NT2/D1 (cell line): ENCODE results near the gene MBLAC1.
A peak's percentile ranks its signal among the peaks of the same experiment; 100 is the strongest.

Experiments
- DNase-seq: peaks from one replicate; pipeline ENCODE4 v3.0.0-alpha.2; 2011; ENCODE audit warnings: low read depth, low spot score
- H3K27me3 ChIP-seq: 2 replicates; pipeline ENCODE4 v1.6.0; 2011; ENCODE audit warnings: mild to moderate bottlenecking; ENCODE audit not compliant: insufficient read length, insufficient read depth
- H3K36me3 ChIP-seq: 2 replicates; pipeline ENCODE4 v1.6.1; 2011; ENCODE audit warnings: mild to moderate bottlenecking, low read length, mixed read lengths; ENCODE audit not compliant: insufficient read depth, insufficient read length
- H3K4me1 ChIP-seq: 2 replicates; pipeline ENCODE4 v1.5.1; 2011; ENCODE audit not compliant: insufficient read depth, insufficient read length
- H3K4me3 ChIP-seq: 2 replicates; pipeline ENCODE4 v1.5.1; 2011; ENCODE audit warnings: low read depth; ENCODE audit not compliant: insufficient read length
- H3K9ac ChIP-seq: 2 replicates; pipeline ENCODE4 v1.6.0; 2011; ENCODE audit warnings: low read depth; ENCODE audit not compliant: insufficient read length
- H3K9me3 ChIP-seq: 2 replicates; pipeline ENCODE4 v1.5.1; 2011; ENCODE audit warnings: mild to moderate bottlenecking, low read length; ENCODE audit not compliant: insufficient read depth
- SUZ12 ChIP-seq: IDR thresholded peaks from 2 replicates; pipeline ENCODE4 v1.6.1; 2011; ENCODE audit not compliant: insufficient read length, insufficient read depth; ENCODE audit errors: extremely low read depth
- YY1 ChIP-seq: IDR thresholded peaks from 2 replicates; pipeline ENCODE4 v1.6.1; 2011; ENCODE audit not compliant: insufficient read length, insufficient read depth
- ZNF274 ChIP-seq: IDR thresholded peaks from 2 replicates; pipeline ENCODE4 v1.6.1; 2011; ENCODE audit warnings: mild to moderate bottlenecking, low read depth, low read length

Gene MBLAC1

DNA sequence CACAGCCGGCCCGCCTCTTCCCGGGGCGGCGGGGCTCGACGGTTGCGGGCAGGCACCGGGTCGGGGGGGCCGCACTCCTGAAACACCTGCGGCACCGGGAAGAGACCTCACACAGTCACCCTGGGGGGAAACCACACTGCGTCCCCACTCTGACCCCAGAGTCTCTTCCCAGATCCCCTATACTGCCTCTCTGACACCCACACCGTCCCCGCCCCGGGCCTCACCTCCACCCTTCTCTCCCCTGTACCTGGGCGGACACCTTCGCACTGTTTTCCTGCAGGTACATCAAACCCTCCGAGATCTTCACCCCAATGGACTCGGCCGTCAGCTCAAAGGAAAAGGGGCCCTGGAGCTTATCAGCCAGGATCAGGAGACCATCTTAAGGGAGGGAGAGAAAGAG, 45.1 kb downstream of the MBLAC1 start:
- TF ChIP-seq YY1 = no peak
- peaks cover 8% of the 10 kb centered on the region for H3K4me1 ChIP-seq
- no peak for DNase-seq
- peaks cover 6% of the 10 kb centered on the region for H3K27me3 ChIP-seq
- no peak overlapping the region for H3K9ac ChIP-seq
- H3K9me3 ChIP-seq = no peaks in the 10 kb centered on the region
- H3K36me3 ChIP-seq = peaks cover 11% of the 10 kb centered on the region
- H3K4me3 ChIP-seq = no peak overlapping the region

DNA sequence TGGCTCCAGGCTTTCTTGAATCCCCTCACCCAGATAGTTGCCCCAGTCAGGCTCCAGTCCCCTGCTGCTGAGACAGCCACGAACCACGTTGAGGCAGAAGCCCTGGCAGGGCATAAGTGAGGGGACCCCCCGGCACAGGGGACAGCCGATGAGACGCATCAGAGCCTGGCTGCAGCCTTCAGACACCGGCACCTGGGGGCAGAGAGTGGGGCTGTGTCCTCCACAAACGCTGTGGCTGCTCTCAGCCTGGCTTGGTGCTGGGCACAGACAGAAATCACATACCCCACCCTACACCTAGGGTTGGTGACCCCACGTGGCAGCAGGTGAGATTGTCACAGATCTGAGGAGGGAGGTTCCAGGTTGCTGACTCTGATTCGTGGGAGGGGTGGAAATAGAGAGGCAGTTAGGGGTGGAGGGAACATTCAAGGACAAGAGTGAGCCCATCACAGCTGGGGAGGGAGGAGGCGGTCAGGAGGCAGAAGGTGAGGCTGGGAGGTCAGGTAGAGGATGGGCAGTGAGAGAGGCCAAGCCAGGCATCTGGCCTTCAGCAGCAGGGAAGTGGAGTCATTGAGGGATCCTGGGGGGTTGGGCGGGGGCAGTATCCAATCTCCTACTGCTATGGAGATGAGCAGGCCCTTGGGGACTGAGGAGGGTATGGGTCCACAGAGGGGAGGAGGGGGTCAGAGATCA, 47.2 kb downstream of the MBLAC1 start:
- no peak for DNase-seq
- Histone ChIP-seq H3K9ac (no peak overlapping the region), H3K9me3 (no peaks in the 10 kb centered on the region; the same call in 1 of the 2 replicates), H3K4me1 (peaks cover 5% of the 10 kb centered on the region), H3K36me3 (peaks cover 11% of the 10 kb centered on the region), H3K4me3 (no peak overlapping the region), H3K27me3 (no peaks in the 10 kb centered on the region)
- TF ChIP-seq ZNF274 (no peak), YY1 (no peak)

DNA sequence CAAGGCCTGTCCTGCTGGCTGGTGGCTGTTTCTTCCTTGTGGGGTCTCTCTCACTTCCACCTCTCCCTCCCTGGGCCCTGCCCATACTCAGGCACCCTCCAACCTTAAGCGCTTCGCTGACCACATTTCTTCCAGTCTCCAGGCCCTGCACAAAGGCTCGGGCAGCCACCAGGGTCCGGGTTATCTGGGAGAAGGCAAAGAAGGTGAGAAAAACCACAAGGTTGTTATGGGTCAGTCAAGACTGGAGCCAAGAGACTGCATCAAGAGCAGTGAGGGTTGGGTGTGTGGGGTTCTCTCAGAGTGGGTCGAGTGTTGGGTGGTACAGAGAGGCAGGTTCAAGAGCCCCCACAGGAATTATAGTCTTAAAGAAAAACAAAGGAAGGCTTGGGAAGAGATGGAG, 47.8 kb downstream of the MBLAC1 start:
- H3K4me1 ChIP-seq = peaks cover 5% of the 10 kb centered on the region
- TF ChIP-seq YY1 (no peak), SUZ12 (no peak), ZNF274 (no peak)

DNA sequence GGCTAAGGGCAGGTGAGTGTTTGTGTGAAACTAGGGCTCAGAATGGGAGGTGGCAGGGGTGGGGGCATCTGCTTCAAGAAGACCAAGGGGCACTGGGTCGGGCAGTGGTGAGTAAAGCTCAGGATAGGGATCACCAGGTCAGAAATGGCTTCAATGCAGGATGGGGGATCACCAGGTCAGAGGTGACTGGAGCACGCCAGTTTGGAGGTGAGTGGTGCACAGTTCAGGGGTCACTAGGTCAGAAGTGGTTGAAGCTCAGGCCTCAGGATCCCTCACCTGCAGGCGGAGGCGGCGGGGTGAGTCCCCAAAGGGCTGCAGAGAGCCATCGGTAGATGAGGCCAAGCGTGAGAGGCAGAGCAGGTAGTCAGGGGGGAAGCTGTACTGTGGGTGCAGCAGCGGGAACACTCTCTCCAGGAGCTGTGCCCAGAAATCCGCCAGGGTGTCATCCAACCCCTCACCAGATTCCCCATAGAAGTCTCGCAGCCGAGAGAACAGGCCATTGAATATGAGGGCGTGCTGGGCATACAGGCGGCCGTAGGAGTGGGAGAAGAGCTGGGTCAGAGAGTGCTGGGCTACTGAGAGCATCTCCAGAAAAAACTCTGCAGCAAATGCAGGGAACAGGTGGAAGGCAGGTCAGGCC, 48.6 kb downstream of the MBLAC1 start:
- no peaks in the 10 kb centered on the region for H3K27me3 ChIP-seq
- peaks cover 11% of the 10 kb centered on the region for H3K36me3 ChIP-seq
- H3K4me1 ChIP-seq = no peaks in the 10 kb centered on the region
- DNase-seq = no peak
- no peak overlapping the region for H3K9ac ChIP-seq
- H3K4me3 ChIP-seq = no peak overlapping the region
- no peak for TF ChIP-seq YY1
- TF ChIP-seq ZNF274 = no peak
- no peak for TF ChIP-seq SUZ12
- H3K9me3 ChIP-seq = no peaks in the 10 kb centered on the region; the same call in 1 of the 2 replicates

More for the DNA sequence above, 47.8 kb downstream of the MBLAC1 start:
- H3K27me3 ChIP-seq = no peaks in the 10 kb centered on the region
- peaks cover 11% of the 10 kb centered on the region for H3K36me3 ChIP-seq
- DNase-seq = no peak
- H3K4me3 ChIP-seq = no peak overlapping the region
- no peaks in the 10 kb centered on the region; the same call in 1 of the 2 replicates for H3K9me3 ChIP-seq
- no peak overlapping the region for H3K9ac ChIP-seq

DNA sequence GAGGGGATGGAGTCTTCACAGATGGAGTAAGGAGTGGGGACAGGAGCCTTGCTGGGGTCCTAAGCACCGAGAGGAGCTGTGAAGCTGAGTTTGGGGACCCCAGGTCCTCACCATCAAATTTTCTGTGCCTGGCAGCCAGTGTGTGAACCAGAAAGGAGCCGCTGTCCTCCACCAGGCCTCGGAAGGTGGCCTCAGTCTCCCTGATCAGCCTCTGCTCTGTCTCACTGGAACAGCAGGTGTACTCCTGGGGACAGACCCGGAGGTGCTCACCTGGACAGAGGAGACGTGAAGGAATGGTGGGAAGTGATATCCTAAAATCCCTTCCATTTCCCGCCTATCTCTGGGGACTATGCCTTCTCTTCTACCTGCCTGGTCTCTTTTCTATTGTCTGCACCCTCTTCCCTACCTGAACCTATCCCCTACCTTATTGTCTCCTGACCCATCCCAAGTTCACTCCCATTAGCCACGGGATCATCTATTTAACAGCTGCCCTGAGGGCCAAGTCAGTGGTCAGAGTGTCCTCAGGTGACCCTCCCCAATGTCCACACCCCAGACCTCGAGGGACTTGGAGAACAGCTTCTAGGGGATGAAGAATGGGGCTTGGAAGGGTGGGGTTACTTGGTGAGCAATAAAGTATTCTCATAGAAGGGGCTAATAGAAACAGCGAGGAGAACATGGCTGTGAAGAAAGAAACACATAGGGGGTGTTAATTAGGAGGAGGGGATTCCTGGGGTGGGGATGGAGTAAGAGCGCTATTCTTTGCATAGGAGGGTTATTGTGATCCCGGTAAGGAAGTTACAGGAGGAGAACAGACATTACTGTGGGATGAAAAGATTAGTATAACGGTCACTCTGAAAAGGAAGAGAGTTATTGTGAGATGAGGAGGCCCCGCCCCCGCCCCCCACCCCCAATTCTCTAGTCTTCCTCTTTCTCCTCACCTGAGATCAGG, 49.6 kb downstream of the MBLAC1 start:
- no peak for DNase-seq
- H3K9ac ChIP-seq = no peak overlapping the region
- H3K4me3 ChIP-seq = peak overlapping the region; percentile 80
- TF ChIP-seq ZNF274 (no peak), YY1 (no peak), SUZ12 (no peak)
- H3K36me3 ChIP-seq = peaks cover 11% of the 10 kb centered on the region
- no peaks in the 10 kb centered on the region for H3K4me1 ChIP-seq
- H3K27me3 ChIP-seq = no peaks in the 10 kb centered on the region
- no peaks in the 10 kb centered on the region; the same call in 1 of the 2 replicates for H3K9me3 ChIP-seq

DNA sequence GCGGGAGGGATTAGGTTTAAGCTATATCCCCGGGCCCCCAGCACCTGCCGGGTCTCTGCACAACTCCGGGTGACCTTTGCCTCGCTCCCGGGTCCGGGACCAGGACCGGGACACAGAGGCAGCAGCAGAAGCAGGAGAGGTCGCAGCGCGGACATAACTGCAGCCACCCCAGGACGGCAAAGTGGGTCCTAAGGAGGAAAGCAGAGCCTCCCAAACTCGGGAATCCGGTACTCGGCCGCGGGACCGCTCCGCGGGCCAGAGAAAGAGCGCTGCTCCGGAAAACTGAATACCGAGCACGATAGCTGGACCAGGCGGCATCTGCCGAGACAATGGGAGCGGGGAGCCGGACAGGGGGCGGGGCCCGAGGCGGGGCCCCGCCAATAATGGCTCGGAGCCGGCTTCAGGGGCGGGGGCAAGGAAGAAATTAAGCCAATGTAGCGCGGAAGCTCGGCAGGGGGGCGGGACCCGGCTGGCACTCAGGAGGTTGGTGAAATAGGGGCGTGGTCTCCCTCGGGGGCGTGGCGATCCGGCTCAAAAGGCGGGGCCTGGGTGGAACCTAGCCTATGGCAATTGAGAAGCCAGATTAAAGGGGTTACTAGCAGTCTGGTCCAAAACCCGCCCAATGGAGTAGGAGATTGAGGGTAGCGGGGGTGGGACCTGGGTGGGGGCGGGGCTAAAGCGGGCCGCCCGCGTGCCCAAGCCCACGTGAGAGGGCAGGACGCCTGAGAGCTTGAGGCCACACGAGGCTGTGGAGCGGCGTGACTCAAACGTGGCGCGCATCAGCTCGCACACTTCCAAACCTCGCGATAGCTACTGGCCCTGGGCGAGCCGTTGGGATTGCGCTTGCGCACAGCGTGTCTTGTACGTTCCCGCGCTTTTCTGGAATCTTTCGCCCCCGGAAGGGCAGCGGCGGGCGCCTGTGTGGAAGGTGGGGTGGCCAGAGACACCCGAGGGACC, 50.6 kb downstream of the MBLAC1 start, which contains the start of the genes GPC2 and STAG3:
Gene GPC2 (minus strand): TSS at position 337 of the 957 bp plus-strand sequence. CDS start 182 bp downstream, at position 155.
Gene STAG3 (plus strand): TSS at position 874 of the 957 bp plus-strand sequence. CDS start 2,639 bp downstream, outside the sequence.
- H3K4me1 ChIP-seq = no peaks in the 10 kb centered on the region
- H3K4me3 ChIP-seq = peak within 1 kb of the TSS; percentile 80
- no peaks in the 10 kb centered on the region; the same call in 1 of the 2 replicates for H3K9me3 ChIP-seq
- peak within 1 kb of the TSS; percentile 81 for H3K9ac ChIP-seq
- H3K36me3 ChIP-seq = peaks cover 11% of the 10 kb centered on the region
- peak; percentile 96 for DNase-seq
- TF ChIP-seq YY1 (no peak), SUZ12 (no peak), ZNF274 (no peak)
- H3K27me3 ChIP-seq = no peaks in the 10 kb centered on the region
